Stimulated activated CD4-positive, alpha-beta T cell treated with anti-CD3 and anti-CD28 coated beads, TNF-alpha, amount 100 ng/mL, for 48 hours (primary cell): ENCODE data around the gene TMEM204.

Source experiments
- DNase-seq, 3 donors: peaks; one replicate each; pipeline ENCODE4 v3.0.0-alpha.2; 2020; ENCODE audit warnings: low read depth in 3 of 3

TMEM204 gene

GRCh38 chr16:1533443-1533951, at the start of gene TMEM204:
TSS of gene TMEM204 (plus strand) at chr16:1533666. CDS start at chr16:1534276, 610 bp downstream.
- DNase-seq: no peak

DNA sequence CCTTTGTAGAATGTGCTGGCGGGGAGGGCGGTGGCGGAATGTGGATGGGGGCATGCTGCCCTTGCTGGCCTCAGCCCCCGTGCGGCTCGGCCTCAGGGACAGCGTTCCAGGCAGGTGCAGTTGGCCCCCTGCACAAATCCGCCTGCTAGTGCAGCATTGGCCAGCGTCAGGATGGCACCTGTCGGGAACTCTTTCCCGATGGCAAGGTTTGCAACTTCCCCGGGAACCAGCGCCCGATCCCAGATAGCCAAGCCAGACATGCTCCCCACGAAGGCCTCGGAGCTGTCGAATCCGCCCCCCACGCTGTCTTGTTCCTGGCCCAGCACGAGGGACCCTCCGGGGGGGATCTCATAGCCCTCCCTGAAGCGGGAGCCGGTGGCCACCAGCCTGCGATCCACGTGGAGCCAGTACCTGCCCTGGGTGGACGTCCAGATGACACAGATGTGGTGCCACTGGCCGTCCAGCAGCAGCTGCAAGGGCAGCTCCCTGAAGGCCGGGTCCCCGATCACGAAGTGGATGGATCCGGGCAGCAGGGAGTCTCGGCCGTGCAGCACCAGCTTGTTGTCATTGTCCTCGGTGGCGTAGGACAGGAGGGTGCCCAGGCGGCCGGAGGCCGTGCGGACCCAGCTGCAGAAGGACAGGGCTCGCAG, 47.5 kb upstream of the TMEM204 start:
- no peak for DNase-seq

DNA sequence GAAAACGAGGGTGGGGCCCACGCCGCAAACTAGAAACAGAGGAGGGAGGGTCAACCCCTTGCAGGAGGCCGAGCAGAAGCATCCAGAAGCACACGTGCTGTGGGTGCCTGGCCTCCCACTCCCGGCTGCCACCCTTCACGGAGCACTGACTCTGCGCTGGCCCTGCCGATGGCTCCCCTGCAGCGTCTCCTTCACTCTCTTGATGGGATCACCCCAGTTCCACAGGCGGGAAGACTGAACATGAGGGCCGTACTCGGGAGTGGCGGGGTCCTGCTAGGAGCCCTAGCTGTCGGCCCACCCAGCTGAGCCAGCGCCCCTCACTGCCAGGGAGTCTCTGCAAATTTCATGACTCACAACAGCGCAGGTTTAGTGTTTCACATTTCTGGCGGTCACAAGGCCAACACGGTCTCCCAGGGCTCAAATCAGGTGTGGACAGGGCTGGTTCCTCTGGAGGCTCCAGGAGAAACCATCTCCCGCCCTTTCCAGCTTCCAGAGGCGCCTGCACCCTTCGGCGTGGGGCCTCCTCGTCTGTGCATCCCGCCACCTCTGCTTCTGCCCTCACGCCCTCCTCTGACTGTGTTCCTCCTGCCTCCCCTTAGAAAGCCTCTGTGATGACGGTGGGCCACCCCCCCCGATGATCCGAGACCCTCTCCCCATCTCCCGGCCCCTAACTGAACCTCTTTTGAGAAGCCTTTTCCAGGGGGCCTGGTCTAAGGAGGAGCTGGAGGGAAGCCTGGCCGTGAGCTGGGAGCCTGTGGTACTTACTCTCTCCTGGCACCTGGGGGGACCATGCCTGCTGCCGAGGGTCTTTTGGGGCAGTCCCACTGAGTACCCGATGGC, 46.7 kb upstream of the TMEM204 start:
- DNase-seq: no peak

GRCh38 chr16:1487395-1488053, 45.9 kb upstream of the TMEM204 start:
- DNase-seq: no peak

DNA sequence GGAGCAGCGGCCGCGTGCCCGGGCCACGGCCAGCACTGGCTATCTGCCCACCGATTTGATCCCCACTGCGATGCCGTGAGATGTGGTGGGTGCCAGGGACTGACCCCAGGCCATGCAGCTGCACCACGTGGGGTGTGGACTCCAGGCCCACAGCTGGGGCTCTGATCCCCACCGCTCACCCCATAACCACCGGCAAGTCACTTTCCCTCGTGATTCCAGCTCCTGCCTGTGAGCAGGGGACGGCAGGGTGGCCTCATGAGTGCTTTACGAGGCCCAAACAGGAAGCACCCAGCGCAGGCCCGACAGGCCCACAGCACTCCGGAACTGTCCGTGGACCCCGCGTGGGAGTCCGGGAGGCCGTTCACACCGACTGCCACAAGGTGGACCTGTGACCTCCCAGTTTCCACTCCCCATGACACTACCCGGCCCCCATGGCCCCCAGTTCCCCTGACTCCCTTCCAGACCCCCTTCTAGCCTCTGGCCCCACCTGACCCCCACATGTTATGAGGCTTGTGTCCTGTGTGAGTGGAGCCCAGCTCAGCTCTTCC, 45.3 kb upstream of the TMEM204 start:
- no peak for DNase-seq

DNA sequence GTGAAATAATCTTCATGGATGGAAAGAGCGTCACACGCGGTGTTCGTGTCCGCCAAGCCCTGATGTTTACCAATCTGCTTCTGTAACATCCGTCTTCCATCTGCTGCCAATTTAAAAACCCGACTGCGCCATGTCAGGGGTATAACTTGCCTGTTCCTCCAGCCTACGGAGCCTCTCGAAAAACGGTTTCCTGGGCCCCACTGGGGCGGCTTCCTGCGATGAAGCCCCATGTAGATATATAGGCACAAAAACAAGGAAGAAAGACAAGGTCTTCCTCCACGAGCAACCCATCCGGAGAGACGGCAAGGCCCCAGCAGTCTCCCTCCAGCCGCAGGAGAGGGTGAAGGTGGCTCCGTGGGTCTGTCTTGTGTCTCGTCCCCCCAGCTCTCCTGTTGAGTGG, 44.8 kb upstream of the TMEM204 start, which contains the start of gene PTX4:
Gene PTX4 (minus strand): TSS at position 326 of the 400 bp plus-strand sequence. CDS start 35 bp downstream, at position 291.
- no peak for DNase-seq

GRCh38 chr16:1489077-1489476, 44.4 kb upstream of the TMEM204 start:
- no peak for DNase-seq

DNA sequence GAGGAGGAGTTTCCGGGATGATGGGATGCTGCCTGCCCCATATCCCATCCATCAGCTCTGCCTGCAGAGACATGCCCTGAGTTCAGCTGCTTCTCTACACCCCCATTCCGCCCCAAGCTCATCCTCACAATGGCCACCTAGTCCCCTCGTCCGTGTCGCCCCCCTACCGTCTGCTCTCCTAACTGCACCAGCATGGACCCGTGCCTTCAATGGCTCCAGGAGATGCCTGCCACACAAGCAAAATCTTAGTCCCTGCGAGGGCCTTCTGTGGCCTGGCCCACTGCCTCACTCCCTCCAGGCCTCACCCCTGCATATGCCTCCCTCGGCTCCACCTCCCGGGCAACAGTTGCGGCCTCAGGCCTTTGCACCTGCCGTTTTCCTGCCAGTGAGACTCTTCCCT, 42.1 kb upstream of the TMEM204 start:
- no peak for DNase-seq

- DNase-seq: no peak
Observed at GRCh38 chr16:1492082-1492922, 41.2 kb upstream of the TMEM204 start.

DNA sequence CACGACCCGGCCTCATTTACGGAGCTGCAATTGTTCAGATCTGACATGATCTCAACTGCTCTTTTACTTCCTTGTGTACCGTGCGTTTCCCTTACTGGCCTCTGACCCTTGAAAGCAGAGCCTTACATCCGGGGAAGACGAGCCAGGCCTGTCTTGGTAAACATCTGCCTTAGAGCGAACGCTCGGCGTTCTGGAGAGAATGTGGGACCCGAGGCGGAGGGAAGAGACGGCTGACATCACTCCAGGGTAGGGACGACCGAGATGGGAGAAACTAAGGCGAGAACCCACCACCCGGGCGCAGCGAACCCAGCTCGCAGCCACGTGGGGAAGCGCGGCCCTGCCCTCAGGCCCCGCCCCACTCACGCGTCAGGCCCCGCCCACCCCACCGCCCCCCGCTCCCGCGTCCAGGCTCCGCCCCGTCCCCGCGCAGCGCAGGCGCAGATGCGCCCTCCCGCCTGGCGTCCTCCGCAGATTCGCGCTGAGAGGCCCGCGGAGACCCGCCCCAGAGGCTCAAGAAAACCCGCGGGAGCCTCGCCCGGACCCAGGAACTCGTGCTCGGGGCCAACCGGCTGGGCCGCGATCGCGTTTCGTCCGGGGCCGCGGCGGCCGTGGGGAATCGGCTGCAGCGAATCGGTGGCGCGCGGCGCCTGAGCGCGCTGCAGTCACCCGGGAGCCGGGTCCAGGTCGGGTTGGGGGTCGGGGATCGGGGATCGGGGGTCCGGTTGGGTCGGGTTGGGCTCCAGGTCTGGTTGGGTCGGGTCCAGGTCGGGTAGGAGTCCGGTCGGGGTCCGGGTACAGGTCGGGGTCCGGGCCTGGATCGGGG, 40.3 kb upstream of the TMEM204 start, which contains the start of gene TELO2:
Gene TELO2 (plus strand): TSS at position 438 of the 823 bp plus-strand sequence. CDS start 922 bp downstream, outside the sequence.
- DNase-seq: peak; percentile 73 to 88 (median 76)

DNA sequence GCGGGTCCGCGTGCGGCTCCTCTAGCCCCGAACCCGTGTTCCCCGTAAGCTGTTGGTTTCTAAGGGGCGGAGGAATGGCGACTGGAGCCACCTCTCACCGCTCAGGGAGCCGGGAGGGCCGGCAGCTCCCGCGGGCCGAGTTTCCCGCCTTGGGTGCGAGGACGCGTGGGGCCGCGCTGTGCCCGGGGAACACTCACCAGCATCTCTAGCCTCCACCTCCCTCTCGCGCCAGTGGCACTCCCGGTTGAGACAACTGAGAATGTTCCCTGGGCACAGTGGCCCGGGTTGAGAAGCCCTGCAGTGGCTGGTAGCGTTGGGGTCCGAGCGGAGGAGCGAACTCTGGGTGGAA, 39.7 kb upstream of the TMEM204 start:
- no peak for DNase-seq

DNA sequence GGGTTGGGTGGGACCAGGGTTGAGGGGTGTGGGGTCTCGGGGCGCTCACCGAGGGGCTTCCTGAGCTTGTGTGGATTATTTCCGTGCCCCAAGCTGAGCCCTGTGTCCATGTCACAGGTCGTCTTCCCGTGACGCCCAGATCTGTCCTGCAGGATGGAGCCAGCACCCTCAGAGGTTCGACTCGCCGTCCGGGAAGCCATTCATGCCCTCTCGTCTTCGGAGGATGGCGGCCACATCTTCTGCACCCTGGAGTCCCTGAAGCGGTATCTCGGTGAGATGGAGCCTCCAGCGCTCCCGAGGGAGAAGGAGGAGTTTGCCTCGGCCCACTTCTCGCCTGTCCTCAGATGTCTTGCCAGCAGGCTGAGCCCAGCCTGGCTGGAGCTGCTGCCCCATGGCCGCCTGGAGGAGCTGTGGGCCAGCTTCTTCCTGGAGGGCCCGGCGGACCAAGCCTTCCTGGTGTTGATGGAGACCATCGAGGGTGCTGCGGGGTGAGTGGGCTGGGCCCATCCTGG, 39.3 kb upstream of the TMEM204 start:
- DNase-seq: no peak

DNA sequence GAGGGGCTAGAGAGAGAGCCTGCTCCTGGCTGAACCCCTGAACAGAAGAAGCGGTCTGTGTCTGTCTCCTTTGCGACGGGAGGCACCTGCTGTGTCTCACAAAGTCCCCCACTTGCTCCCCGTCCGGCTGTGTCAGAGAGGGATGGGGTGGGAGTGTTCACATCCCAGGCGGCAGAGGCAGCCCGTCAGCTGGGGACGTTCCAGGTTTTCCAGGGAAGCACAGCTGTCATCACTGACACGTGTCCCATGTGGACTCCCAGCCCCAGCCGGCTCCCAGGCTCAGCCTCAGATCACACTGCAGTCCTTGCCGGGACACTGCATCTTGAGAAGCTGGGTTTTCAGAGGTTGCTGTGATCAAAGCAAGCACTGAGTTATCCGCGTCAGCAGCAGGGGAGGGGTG, 38.8 kb upstream of the TMEM204 start:
- no peak for DNase-seq

- DNase-seq: no peak
Observed at GRCh38 chr16:1495211-1495888, 38.1 kb upstream of the TMEM204 start.

DNA sequence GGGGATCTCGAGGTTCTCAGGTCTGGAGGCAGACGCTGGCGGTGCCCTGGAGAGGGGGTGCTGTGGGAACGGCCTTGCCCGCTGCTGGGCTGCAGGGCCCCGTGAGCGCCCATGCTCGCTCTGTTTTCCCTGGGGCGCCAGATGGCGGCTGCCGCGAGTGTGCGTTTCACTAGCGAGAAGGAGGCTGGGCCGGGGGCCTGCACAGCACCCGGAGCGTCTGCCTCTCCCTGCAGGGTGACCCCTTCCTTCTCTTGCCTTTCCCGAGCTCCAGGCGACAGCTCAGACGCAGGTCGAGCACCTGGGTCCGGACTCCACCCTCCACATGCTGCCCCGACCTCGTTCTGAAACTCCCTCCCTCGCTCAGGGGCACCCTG, 37.6 kb upstream of the TMEM204 start:
- DNase-seq: no peak

GRCh38 chr16:1496464-1496863, 37.0 kb upstream of the TMEM204 start:
- no peak for DNase-seq

DNA sequence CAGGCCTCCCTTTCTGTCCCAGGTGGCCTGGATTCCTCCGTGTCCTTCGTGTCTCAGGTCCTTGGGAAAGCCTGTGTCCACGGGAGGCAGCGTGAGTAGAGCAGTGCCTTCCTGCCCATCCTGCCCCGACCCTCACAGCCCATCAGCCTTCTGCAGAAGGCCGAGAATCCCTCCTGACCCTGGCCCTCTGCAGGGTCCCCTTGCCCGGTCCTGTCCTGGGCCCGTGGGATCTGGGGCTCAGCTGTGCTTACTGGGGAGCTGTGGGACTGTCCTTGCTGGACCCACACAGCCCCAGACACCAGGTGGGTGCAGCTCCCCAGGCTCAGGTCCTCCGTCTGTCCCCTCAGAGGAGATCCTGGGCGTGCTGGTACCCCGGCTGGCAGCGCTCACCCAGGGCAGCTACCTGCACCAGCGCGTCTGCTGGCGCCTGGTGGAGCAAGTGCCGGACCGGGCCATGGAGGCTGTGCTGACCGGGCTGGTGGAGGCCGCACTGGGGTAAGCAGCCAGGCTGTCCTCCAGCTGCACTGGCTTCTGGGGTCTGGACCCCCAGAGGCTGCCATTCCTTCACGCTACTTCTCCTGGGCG, 36.4 kb upstream of the TMEM204 start:
- DNase-seq: no peak

- DNase-seq: no peak
Observed at GRCh38 chr16:1498899-1499676, 34.4 kb upstream of the TMEM204 start.
